RCC 7860 (cell line): ENCODE measurements around the gene DNAJC10.

Experiments used
- DNase-seq: peaks from one replicate; pipeline ENCODE4 v3.0.0-alpha.2; 2015; ENCODE audit warnings: low spot score
- FAIRE-seq: peaks from 2 replicates; lab custom pipeline; 2012; peaks lifted over from hg19 to GRCh38; lab: Jason Lieb, UNC

Gene DNAJC10

GRCh38 chr2:182831101-182831500, 115.0 kb downstream of the DNAJC10 start:
- FAIRE-seq (no peak), DNase-seq (no peak)

GRCh38 chr2:182831921-182832320, 115.9 kb downstream of the DNAJC10 start:
- FAIRE-seq (no peak), DNase-seq (no peak)

GRCh38 chr2:182833084-182833854, 117.2 kb downstream of the DNAJC10 start:
- DNase-seq (no peak), FAIRE-seq (no peak)

GRCh38 chr2:182834293-182834692, 118.2 kb downstream of the DNAJC10 start:
- no peak for DNase-seq
- no peak for FAIRE-seq

DNA sequence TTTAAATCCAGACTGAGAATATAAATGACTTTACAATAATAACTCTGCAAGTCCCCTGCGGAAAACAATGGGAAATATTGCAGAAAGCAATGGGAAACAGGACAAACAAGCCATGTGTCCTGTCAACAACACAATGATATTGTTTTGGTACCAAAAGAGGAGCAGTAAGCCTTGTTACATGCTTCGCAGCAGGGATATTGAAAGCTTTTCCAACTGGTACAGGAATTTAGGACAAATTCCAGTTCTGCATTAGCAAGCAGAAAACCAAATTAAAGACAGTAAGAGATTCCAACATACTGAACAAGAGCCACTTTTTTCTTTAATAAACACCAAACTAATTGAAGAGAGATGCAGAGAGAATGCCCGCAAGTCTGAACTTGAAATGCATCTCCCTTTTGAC, 120.4 kb downstream of the DNAJC10 start:
- no peak for FAIRE-seq

More for the DNA sequence above, 120.4 kb downstream of the DNAJC10 start:
- DNase-seq = no peak
